HG03469 (cell line): ENCODE results near the gene ACAA2.
"Not testable (repeated sequence)": the region's sequence is repeated elsewhere in the genome, so short reads cannot be mapped to it uniquely, and the experiment has no call there.

Source experiments
- ATAC-seq: cut with Tn5 transposase; IDR thresholded peaks from one replicate; pipeline ENCODE4 v1.9.1; 2021; ENCODE audit warnings: mild to moderate bottlenecking, moderate library complexity, moderate number of reproducible peaks; ENCODE audit not compliant: unreplicated experiment

The ACAA2 gene

DNA sequence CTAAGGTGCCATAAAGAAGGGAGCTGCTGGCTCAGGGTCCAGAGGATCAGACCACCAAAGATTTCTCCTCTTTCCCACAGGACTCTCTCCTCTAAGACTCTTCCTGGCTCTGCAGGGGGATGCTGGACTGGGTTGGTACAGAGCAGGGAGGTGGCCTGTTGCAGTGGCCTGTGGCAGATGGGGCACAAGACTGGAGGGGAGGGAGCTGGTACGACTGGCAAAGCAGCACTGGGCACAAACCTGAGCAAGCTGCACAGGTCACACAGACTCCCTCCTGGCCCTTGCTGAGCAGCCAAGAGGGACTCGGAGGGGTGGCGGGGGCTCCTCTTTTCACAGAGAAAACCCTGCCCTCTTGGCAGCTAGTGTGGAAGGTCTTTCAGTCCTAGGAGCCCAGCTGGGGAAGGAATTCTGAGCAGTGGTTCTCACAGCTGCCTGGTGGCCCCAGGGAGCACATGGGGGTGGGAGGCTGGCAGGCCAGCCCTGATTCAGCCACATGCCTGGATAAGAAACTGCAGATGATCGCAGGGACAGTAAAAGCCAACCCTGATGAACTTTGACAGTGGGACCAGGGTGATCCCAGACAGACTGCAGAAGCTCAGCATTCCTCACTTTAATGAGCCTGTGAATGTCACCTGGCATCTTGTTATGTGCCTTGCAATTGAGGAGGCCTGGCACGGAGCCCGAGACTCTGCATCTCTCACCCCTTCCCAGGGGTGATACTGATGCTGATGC lies 32.5 kb upstream of the ACAA2 start:
- no peak for ATAC-seq

DNA sequence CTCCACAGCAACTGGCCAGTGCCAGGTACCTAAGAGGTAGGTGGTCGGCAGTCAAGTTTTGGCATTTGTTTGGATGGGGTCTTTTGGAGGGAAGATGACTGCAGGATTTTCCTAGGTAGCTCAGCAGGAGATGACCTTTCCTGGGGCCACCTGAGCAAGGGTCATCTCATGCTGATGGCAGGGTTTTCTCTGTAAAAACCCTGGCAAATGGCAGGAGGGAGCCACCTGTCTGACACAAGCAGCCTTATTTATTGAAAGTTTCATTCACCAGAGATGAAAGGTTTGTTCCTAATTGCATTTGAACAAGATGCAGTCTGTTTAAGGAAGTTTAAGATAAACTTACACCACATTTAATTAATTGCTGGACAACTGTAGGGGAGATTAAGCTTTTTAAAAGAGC lies 31.6 kb upstream of the ACAA2 start:
- no peak for ATAC-seq

DNA sequence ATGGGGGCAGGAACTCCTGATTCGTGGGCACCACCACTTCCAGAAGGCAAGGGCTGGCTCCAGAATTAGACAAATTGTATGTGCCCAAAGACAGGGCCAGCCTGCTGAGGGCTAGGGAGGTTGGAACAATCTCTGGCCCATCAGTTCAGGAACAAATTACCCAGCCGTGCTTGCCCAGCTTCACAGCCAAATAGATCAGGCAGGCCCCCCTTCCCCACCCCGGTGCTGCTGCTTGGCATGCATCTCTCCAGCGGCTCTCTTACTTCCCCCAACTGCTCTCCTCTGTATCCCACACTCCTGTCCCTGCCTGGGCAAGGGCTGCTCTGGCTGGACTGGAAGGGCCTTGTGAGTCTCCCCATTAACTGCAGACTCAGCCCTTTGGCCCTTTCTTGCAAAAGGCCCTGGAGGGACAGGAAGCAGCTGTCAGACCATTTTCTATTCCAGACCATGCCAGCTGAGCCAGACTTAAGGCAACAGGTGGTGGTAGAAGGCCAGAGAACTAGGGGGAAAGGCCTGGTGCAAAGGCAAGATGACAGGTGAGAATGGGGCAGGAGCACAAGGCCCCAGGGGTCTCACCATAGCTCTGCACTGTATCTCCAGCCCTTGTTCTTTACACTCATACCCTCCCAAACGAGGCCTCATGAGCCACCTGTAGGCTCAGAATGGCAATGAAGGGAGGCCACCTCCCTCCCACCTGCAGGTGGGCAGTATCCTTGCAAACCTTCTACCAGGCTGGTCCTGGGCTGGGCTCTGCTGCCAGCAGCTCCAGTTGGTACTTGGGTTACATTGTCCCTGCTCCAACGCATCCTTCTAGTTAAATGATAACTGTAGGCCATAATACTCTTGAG lies 30.7 kb upstream of the ACAA2 start:
- no peak for ATAC-seq

DNA sequence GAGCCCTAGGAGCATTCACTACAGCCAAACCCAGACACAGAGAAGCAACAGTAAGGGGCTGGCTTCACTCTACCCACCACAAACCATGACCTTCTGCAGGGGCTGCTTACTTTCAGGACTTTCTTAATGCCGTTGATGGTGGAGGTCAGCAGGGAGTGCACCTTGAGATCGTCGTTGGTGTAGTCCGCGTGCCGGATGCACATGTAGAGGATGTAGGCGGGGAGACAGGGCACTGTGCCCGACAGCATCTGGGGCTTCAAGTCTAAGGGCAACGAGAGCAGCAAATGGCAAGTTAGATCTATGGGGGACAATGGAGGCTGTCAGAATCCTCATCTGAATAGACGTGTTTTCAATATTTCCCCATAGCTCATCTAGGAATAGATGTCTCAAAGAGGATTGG lies 29.8 kb upstream of the ACAA2 start:
- no peak for ATAC-seq

DNA sequence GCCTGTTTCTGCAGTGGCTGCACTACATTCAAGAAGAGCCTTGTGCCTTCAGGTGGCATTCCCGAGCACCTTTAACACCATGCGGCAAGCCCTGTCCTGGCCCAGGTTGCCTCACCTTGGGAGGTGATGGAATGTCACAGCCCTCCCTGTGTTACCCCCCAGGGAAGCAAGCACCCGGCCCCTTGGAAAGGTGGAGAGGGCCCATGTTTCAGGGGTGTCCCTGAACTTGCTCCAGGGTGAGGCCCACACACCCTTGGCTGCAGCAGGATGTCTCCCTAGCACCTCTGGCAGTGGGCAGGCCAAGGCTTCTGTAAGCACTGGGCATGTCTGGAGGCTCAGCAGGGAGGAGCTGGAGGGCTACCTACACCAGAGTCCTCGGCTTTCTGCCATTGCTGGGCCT lies 29.3 kb upstream of the ACAA2 start:
- no peak for ATAC-seq

DNA sequence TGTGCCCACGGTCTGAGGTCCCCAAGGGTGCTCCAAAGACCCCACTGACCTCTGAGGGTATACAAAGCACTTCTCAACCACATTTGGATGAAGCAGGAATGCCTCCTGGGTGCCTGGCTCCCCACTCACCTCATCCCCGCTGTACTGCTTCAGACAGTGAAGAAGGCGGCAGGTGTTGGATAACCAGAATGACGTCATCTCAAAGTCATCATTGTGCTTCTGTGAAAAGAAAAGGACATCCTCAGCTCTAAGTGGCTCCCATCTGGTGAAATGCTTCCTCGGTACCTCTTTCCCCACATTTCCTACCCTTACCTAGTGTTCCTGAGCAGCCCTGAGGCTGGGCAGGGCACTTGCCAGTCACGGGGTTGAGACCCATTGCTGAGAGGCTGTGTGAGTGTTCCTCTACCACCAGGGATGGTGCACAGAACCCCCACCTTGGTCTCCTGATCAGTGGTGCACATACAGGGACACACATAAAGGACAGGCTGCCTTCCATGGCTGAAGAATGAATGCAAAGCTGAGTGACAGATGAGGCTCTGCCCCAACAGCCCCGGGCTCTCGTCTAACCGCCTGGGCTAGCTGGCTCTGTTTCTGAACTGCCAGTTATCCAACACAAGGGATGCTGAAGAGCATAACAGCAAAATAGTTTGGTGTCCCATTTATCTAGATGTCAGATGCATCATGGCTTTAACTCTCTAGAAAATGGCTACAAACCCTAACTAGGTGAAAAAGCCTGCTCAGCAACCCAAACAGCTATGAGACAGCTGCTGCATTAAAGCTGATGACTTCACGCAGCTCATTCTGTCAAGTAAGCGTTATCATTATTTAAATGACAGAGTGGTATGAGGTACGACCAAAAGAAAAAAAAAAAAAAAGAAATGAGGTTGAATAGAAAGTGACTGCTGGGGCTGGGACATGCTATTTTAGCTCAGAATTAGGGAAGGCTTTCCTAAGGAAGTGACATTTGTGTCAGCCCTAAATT lies 28.2 kb upstream of the ACAA2 start:
- no peak for ATAC-seq

DNA sequence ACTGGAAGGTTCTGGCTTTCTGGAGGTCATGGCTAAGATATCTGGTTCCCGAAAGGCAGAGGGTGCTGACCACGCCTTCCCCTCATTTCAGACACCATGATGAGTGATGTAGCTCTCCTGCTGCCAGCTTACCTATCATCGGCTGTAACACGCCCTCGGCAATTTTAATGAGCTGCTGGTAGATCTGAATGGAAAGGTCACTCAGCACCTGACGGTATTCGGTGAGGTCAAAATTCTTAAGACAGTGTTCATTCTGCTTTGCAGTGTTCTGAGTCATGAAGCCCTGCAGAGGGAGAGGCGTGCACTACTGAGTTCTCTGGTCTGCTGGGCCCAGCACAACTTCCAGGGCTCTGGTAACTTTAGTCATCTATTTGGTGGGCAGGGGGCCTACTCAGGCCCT lies 25.7 kb upstream of the ACAA2 start:
- no peak for ATAC-seq

DNA sequence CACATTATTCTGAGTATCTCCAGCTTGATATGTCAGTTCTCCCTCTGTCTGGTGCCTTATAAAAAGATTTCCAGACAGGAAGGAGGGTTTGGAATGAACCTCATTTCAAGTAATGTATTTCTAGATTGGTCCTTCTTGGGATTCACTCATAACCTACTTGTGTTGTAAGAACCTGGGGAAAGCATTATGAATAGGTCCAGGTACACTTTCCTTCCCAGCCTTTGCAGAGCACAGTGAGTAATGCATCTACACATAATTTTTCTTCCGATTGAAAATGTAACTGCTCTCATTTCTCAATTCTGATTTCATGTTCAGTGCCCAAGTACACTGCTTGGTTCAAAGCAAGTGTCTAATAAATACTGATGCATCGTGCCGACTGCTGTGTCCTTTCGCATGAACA lies 25.0 kb upstream of the ACAA2 start:
- no peak for ATAC-seq

DNA sequence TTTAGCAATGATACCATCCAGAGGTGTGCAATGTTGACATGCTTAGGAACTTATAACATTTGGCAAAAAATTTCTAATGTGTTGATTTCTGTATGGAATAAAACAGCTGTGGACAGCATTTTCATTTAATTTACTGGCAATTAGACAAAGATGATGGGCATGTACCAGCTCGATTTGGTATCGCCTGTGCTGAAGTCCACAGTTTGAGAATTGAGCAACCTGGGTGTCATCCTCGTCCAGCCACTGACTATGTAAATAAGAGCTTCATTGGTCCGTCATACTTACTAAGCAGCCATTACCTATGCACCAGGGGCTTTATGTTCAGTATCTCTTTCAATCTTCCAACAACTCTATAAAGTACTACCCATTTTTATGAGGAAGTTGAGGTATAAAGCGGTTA lies 24.6 kb upstream of the ACAA2 start:
- ATAC-seq: no peak

DNA sequence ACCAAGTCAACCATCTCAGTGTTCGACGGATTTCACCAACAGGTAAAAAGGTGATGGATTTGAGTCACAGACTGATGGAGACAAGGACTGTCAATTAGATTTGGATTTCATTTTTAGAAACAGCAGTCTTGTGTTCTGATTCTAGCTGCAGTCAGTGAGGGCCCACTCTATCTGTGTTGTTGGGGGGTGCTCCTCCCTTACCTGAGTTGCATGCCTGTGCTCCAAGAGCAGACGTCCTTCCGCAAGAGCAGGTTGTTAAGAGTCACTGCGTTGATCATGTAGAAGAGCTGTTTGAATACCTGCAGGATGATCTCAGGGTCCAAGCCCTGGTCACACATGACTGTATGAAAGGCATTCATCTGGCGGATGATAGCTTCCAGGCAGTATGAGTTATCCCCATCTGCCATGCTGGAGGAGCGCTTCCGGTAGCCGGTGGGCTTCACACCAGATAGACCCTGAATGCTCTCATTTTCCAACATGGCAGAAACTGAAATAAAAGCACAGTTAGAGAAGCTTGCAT lies 24.0 kb upstream of the ACAA2 start:
- not testable (repeated sequence) for ATAC-seq

DNA sequence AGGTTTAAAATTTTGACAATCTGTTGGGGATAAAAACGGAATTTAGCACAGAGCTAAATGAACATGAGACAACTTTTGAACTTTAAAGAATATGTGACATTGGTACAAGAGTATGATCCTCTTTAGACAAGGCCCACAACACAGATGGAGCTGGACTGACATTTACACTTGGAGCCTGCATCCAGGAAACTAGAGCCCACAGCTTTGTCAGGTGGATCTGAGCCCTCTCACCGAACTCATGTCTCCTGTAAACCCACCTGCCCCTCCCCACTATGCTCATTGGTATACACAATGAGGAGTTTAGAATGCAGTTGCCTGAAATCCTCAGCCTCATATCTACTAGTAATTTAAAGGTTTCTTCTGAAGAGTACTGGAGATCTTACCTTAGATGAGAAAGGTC lies 22.1 kb upstream of the ACAA2 start:
- ATAC-seq: no peak

DNA sequence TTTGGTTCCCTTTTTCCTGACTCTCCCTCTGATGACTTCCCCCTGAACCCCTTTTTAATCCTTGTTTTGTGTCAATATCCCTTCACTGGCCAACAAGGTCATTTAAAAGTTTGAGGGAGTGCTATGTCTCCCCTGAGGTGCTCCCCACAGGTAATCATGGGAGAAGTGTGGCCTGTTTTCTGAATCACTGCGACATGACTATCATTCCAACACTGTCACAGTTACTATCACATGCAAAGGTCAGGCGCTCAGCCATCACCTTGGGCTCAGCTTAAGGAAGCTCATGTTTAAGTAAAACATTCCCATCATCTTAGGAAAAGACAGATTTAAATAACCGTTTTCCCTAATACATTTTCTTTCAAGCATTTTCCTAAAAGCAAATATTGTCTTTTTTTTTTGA lies 20.9 kb upstream of the ACAA2 start:
- no peak for ATAC-seq

DNA sequence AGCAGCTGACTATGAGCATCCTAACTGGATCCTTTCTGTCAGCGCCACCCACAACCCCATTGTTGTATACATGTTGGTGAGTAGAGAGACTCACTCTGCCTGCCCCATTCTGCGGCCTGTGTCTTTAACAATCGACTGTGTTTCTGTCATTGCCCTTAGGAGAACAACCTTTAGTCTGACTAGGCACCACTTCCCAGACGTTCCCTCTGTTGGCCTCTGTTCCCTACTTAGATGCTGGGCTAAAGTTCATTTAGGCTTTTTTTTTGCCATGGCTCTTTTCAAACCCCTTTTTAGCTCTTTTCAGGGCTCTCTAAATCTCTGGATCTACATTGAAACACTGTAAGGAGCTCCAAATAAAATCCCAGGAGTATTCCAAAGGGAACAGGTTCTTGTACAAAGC lies 20.5 kb upstream of the ACAA2 start:
- no peak for ATAC-seq

DNA sequence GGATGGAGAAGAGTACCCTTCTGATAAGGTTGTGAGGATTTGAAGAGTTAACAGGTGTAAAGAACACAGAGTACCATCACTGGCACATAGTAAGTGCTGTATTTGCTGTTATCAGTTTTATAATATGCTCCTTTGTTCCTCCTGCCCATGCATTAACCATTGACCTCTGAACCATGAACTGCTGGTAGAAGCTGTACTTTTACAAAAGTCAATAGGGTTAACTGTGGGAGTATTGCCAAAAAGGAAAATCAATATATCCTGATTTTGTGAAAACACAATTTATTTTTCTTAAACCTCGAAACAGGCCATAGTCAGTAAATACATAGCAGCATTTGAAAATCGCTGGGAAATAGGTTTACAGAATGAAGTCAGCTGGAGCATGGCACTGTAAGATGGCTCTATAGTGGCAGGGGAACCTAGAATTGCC lies 18.9 kb upstream of the ACAA2 start:
- ATAC-seq: no peak

DNA sequence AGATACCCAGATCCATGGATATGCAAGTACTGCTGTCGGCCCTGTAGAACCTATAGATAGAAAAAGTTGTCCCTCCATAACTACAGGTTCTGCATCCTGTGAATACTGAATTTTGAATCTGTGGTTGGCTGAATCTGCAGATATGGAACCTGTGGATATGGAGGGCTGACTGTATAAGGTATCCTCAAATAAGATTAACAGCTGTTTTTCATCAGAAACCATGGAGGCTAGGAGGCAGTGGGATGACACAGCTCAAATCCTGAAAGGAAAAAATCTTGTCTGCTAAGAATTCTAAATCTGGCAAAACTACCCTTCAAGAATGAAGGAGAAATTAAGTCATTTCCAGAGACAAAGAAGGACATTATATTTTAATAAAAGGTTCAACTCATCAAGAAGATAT lies 14.7 kb upstream of the ACAA2 start:
- no peak for ATAC-seq

DNA sequence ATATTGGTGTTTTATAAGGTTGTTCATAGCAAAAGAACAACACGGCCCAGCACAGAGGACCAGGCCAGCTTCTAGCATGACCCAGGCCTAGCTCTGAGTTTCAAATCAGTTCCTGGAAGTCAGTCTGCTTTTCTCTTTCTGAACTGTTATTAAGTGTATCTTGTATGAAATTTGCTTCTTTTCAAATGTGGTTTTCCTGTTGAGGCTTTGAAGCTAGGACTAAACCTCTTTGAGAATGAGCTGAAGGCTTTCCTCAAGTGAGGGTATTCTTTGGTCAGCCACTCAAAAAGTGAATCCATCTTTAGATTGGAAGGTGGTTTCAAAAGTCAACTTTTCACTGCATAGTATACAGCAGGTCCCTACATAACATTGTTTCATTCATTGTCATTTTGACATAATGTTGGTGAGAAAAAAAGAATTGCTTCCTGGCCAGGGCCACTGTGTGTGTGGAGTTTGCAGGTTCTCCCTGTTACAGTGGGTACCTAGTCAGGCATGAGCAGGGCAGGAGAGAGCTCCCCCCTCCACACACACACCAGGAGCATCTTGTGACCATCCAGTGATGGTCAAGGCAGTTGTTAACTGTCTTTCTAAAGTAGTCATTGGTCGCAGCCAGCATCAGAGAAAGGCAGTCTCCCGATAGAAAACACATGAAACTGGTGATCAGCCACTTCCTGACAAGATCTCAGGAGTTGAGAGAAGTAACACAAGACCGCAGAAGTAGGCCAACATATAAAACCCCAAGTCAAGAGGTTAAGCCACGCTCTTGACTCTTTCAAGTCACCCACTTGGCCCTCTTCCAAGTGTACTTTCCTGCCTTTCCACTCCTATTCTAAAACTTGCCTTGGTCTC lies 6.7 kb upstream of the ACAA2 start:
- no peak for ATAC-seq

DNA sequence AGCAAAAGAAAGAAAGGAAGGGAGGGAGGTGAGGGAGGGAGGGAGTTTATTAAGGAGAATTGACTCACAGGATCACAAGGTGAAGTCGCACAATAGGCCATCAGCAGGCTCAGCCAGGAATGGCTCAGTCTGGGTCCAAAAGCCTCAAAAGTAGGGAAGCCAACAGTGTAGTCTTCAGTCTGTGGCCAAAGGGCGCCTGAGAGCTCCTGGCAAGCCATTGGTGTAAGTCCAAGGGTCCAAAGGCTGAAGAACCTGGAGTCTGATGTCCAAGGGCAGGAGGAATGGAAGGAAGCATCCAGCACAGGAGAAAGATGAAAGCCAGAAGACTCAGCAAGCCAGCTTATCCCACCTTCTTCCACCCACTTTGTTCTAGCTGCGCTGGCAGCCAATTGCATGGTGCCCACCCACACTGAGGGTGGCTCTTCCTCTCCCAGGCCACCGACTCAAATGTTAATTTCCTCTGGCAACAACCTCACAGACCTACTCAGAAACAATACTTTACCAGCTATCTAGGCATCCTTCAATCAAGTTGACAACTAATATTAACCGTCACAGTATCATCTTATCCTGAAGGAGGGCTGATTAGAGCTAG lies 5.8 kb upstream of the ACAA2 start:
- ATAC-seq: no peak

DNA sequence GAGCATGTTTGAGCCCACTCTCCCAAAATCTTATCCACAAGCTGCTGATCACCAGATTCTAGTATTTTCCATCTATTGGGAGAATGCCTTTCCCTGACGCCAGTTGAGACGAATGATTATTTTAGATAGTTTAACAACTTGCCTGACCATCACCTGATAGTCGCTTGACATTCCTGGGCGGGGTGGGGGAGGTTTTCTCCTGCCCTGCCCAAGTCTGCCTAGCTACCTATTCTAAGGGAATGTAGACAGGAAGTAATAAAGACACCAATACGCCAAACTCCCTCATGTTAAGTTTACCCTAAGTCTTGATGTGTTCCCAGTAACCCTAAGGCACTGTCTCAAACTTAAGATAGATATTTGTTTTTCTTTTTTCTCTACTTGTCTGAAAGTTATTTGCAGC lies 4.6 kb upstream of the ACAA2 start:
- no peak for ATAC-seq

DNA sequence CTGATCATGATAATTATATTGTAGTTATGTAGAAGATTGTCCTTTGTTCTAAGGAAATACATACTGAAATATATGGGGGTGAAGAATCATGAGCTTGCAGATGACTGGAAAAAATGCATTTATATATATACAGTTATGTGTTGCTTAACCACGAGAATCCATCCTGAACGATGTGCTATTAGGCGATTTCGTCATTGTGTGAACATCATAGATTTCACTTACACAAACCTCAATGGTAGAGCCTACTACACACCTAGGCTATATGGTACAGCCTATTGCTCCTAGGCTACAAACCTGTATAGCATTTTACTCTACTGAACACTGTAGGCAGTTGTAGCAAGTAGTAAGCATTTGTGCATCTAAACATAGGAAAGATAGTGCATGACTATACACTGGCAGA lies 2.6 kb upstream of the ACAA2 start:
- ATAC-seq: no peak

DNA sequence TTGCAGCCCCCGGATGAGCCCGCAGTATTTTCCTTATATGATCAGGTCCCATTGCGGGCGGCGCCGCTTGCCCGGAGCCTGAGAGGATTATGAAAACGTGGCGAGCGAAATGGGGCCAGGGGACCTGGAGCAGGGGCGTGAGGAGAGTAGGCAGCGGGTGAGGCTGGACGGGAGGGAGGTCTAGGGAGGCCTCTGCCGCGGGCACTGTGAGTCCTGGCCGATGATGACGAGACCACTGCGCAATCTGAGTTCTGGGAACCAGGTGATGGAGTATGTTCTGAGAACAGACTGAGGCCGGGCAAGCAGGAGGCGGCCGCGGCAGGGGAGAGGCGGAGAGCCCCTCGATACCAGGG lies 790 bp upstream of the ACAA2 start:
- ATAC-seq: no peak
